Stimulated activated CD4-positive, alpha-beta T cell treated with anti-CD3 and anti-CD28 coated beads, TNF-alpha, amount 100 ng/mL, for 1 hour (primary cell): ENCODE results near the gene PDIA4.
"Not testable (repeated sequence)": the region's sequence is repeated elsewhere in the genome, so short reads cannot be mapped to it uniquely, and the experiment has no call there.

Experiments used
- DNase-seq, 3 donors: peaks; one replicate each; pipeline ENCODE4 v3.0.0-alpha.2; 2020; ENCODE audit warnings: low read depth in 3 of 3, low spot score in 1 of 3

Gene PDIA4

GRCh38 chr7:149003560-149004305, 24.6 kb downstream of the PDIA4 start:
- DNase-seq, result no peak

- no peak for DNase-seq
Measured at GRCh38 chr7:149003018-149003417, 25.3 kb downstream of the PDIA4 start.

GRCh38 chr7:149002604-149003003, 25.7 kb downstream of the PDIA4 start:
- no peak for DNase-seq

- no peak for DNase-seq
Measured at GRCh38 chr7:149001427-149002068, 26.8 kb downstream of the PDIA4 start.

GRCh38 chr7:149000961-149001360, 27.3 kb downstream of the PDIA4 start:
- DNase-seq, result no peak

- DNase-seq, result no peak
Measured at GRCh38 chr7:148999192-148999591, 29.1 kb downstream of the PDIA4 start.

GRCh38 chr7:148997497-148997896, 30.8 kb downstream of the PDIA4 start:
- DNase-seq, result no peak

GRCh38 chr7:148994576-148994975, 33.7 kb downstream of the PDIA4 start:
- no peak for DNase-seq

GRCh38 chr7:148993193-148993592, 35.1 kb downstream of the PDIA4 start:
- DNase-seq, result no peak

GRCh38 chr7:148991536-148991935, 36.8 kb downstream of the PDIA4 start:
- no peak for DNase-seq

GRCh38 chr7:148987751-148988512, 40.4 kb downstream of the PDIA4 start:
- DNase-seq, result no peak

- peak; percentile 31 to 59 (median 47) for DNase-seq
Measured at GRCh38 chr7:148987010-148987750, 41.1 kb downstream of the PDIA4 start.

GRCh38 chr7:148986742-148987009, 41.6 kb downstream of the PDIA4 start:
- no peak for DNase-seq

- peak; percentile 63 to 71 (median 64) for DNase-seq
Measured at GRCh38 chr7:148983200-148984146, 44.8 kb downstream of the PDIA4 start.

GRCh38 chr7:148982654-148983199, 45.6 kb downstream of the PDIA4 start:
- no peak for DNase-seq

GRCh38 chr7:148979827-148980226, 48.5 kb downstream of the PDIA4 start:
- no peak for DNase-seq

GRCh38 chr7:148979072-148979471, 49.2 kb downstream of the PDIA4 start:
- DNase-seq, result not testable (repeated sequence)

GRCh38 chr7:148978091-148978490, 50.2 kb downstream of the PDIA4 start:
- DNase-seq, result no peak

GRCh38 chr7:148975896-148976295, 52.4 kb downstream of the PDIA4 start:
- no peak for DNase-seq

- DNase-seq, result no peak
Measured at GRCh38 chr7:148973256-148973655, 55.0 kb downstream of the PDIA4 start.
